GM12891 (cell line): Measurements from ENCODE around the gene FSTL1.

Experiments
- PAX5 ChIP-seq: IDR thresholded peaks from 2 replicates; pipeline ENCODE4 v1.6.1; 2011; ENCODE audit warnings: low read length, moderate library complexity, mild to moderate bottlenecking; ENCODE audit not compliant: insufficient read depth, severe bottlenecking
- POLR2A ChIP-seq: IDR thresholded peaks from 2 replicates; pipeline ENCODE4 v1.6.1; 2011; ENCODE audit warnings: low read depth, low read length, control low read depth
- POU2F2 ChIP-seq: IDR thresholded peaks from 2 replicates; pipeline ENCODE4 v1.6.1; 2011; ENCODE audit warnings: low read depth, mild to moderate bottlenecking, control low read depth, low read length, moderate library complexity

DNA sequence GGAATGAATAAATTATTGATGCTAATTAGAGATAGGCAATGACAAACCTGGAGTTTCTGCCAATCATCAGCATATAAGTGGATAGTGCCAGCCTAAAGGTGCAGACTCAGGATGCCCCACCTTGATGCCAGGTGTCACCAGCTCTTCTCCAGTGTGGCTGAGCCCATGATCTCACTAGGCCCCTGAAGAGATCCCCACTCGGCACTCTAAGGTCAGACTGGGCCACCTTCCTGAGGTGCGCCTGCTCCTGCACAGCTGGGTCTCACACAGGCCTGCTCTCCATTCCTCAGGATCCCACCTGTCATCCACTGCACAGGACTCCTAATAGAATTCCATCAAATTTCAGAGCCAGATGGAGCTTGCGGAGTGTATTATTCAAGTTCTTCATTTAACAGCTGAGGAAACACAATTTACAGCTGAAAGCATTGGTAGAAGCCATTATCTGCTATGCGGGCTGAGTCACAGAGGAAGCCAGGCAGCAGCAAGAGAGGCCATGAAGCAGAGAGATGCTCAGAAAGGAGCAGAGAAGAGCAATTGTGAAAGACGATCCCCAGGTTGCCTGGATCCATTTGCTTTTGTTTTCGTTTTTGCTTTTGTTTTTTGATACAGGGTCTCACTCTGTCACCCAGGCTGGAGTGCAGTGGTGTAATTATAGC lies 25.1 kb upstream of the FSTL1 start:
- TF ChIP-seq POU2F2: no peak
- TF ChIP-seq POLR2A: no peak
- TF ChIP-seq PAX5: no peak
